GM23248 (cell line): ENCODE measurements around the gene ZFAND3. TPM values are rescaled to one million over a fixed set of nuclear protein-coding genes. Genes with fewer than 3 reads are reported as not detected.

Source experiments
- DNase-seq: peaks from one replicate; pipeline ENCODE4 v3.0.0-alpha.2; 2015
- H2AFZ ChIP-seq: fragments of 200-600 bp; sonication (generic); 2 replicates; pipeline ENCODE4 v1.6.1; 2016; ENCODE audit warnings: antibody characterized with exemption
- H3F3A ChIP-seq: fragments of 200-600 bp; sonication (generic); 2 replicates; pipeline ENCODE4 v1.6.1; 2016; ENCODE audit warnings: mild to moderate bottlenecking, antibody characterized with exemption, mixed run types; ENCODE audit not compliant: insufficient read depth
- H3K27ac ChIP-seq: fragments of 200-600 bp; sonication (generic); 2 replicates; pipeline ENCODE4 v1.5.1; 2016; ENCODE audit warnings: mild to moderate bottlenecking
- H3K27me3 ChIP-seq: fragments of 200-600 bp; sonication (generic); replicated peaks from 2 replicates; pipeline ENCODE4 v1.6.1; 2016; ENCODE audit warnings: mild to moderate bottlenecking; ENCODE audit not compliant: insufficient read depth
- H3K36me3 ChIP-seq: fragments of 200-600 bp; sonication (generic); 2 replicates; pipeline ENCODE4 v1.6.1; 2016; ENCODE audit warnings: low read depth, mild to moderate bottlenecking
- H3K4me1 ChIP-seq: fragments of 200-600 bp; sonication (generic); 2 replicates; pipeline ENCODE4 v1.6.1; 2016; ENCODE audit warnings: mild to moderate bottlenecking; ENCODE audit not compliant: insufficient read depth
- H3K4me2 ChIP-seq: fragments of 200-600 bp; sonication (generic); one replicate; pipeline ENCODE4 v1.6.1; 2016; ENCODE audit warnings: mild to moderate bottlenecking; ENCODE audit not compliant: unreplicated experiment
- H3K4me3 ChIP-seq: fragments of 200-600 bp; sonication (generic); 2 replicates; pipeline ENCODE4 v1.5.1; 2016; ENCODE audit warnings: mild to moderate bottlenecking
- H3K79me2 ChIP-seq: fragments of 200-600 bp; sonication (generic); 2 replicates; pipeline ENCODE4 v1.6.1; 2016; ENCODE audit warnings: mild to moderate bottlenecking; ENCODE audit not compliant: insufficient read depth
- H3K9ac ChIP-seq: fragments of 200-600 bp; sonication (generic); 2 replicates; pipeline ENCODE4 v1.6.1; 2016; ENCODE audit warnings: mild to moderate bottlenecking
- H3K9me2 ChIP-seq: fragments of 200-600 bp; sonication (generic); 2 replicates; pipeline ENCODE4 v1.6.1; 2016; ENCODE audit warnings: mixed run types, mild to moderate bottlenecking, moderate library complexity; ENCODE audit not compliant: insufficient read depth
- H3K9me3 ChIP-seq: fragments of 200-600 bp; sonication (generic); one replicate; pipeline ENCODE4 v1.6.1; 2017; ENCODE audit warnings: low read depth
- H4K20me1 ChIP-seq: fragments of 200-600 bp; sonication (generic); 2 replicates; pipeline ENCODE4 v1.6.0; 2016; ENCODE audit not compliant: insufficient read depth
- EZH2 ChIP-seq: fragments of 200-600 bp; sonication (generic); IDR thresholded peaks from 2 replicates; pipeline ENCODE4 v1.6.1; 2018; ENCODE audit warnings: antibody characterized with exemption, mild to moderate bottlenecking; ENCODE audit not compliant: insufficient read depth, poor library complexity, severe bottlenecking
- EZH2phosphoT487 ChIP-seq: fragments of 200-600 bp; sonication (generic); IDR thresholded peaks from 2 replicates; pipeline ENCODE4 v1.6.1; 2018; ENCODE audit warnings: antibody characterized with exemption, moderate library complexity, mild to moderate bottlenecking, low read depth; ENCODE audit not compliant: insufficient read depth
- WGBS, 2 experiments: methylation state at CpG; one replicate each; pipeline ENCODE4 v1.1.6; 2015 to 2017; ENCODE audit warnings: low lambda C conversion rate in 2 of 2, low coverage in 1 of 2; ENCODE audit errors: missing lambda C conversion rate in 2 of 2; 5-methylcytosine and 5-hydroxymethylcytosine counted together
- in situ Hi-C: fragments of 300-500 bp; cut with MboI; formaldehyde crosslinking; loops from 2 replicates; pipeline ENCODE4 v1.15.0; 2020
- polyA plus RNA-seq: library from polyadenylated mRNA; unstranded; fragments of >200 nt; fragmentation: Nextera tagmentation; extraction: Ambion mirVana; gene quantifications from 2 replicates; pipeline ENCODE4 v1.2.1, GENCODE V29; 2016
- total RNA-seq: library from RNA; depleted of rRNA; stranded (reverse); fragments of >200 nt; shearing (Covaris generic); gene quantifications from 2 replicates; pipeline ENCODE4 v1.2.3, GENCODE V29; 2014

The ZFAND3 gene
- total and polyA plus RNA-seq, 2 experiments from 2014 or later = 27.5 to 40.0 TPM

- Histone ChIP-seq H3K27ac (no peak overlapping the region), H3K27me3 (no peaks in the 10 kb centered on the region), H3F3A (no peaks in the 10 kb centered on the region), H3K4me2 (no peak overlapping the region), H3K9ac (no peak overlapping the region), H3K9me3 (no peaks in the 10 kb centered on the region), H3K36me3 (peaks cover 5% of the 10 kb centered on the region; the same call in 1 of the 2 replicates), H4K20me1 (0 out of 2 replicates have a peak, but pooled peaks cover 6% of the 10 kb centered on the region), H3K4me3 (no peak overlapping the region), H2AFZ (no peak overlapping the region), H3K79me2 (peaks cover 93% of the 10 kb centered on the region), H3K4me1 (peaks cover 9% of the 10 kb centered on the region), H3K9me2 (no peaks in the 10 kb centered on the region)
- in situ Hi-C loops = no loop called here
- TF ChIP-seq EZH2 = no peak
- TF ChIP-seq EZH2phosphoT487 = no peak
- DNase-seq = no peak
- 94 to 96% methylated on average over 1 of the region's 1 CpG for WGBS, 2 experiments
These were observed 260.0 kb downstream of the ZFAND3 start for GRCh38 chr6:38079537-38079936.

DNA sequence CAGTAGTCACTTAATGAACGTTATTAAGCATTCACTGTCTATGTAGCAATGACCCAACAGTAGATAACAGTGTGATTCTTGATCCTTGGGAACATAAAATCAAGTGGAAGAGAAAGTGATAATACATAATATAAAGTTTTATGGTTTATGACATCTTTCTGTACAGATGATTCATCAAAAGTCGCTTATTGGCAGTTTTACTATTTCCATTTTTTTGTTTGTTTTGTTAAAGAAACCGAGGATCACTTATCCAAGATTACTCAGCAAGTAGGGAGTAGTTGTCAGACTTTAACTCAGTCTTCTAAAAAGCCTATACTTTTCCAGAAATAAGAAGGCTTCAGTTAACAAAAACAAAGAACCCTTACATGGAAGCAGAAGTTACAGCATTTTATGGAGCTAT lies 260.8 kb downstream of the ZFAND3 start:
- H3K36me3 ChIP-seq = peaks cover 5% of the 10 kb centered on the region; the same call in 1 of the 2 replicates
- H3K9me2 ChIP-seq = no peaks in the 10 kb centered on the region
- H3K4me2 ChIP-seq = no peak overlapping the region
- H3K9me3 ChIP-seq = no peaks in the 10 kb centered on the region
- TF ChIP-seq EZH2 (no peak), EZH2phosphoT487 (no peak)
- no peaks in the 10 kb centered on the region for H3F3A ChIP-seq
- in situ Hi-C loops = no loop called here
- peaks cover 94% of the 10 kb centered on the region for H3K79me2 ChIP-seq
- no peak overlapping the region for H3K27ac ChIP-seq
- H3K27me3 ChIP-seq = no peaks in the 10 kb centered on the region
- 0 out of 2 replicates have a peak, but pooled peaks cover 6% of the 10 kb centered on the region for H4K20me1 ChIP-seq
- H3K4me1 ChIP-seq = peaks cover 9% of the 10 kb centered on the region
- peak; percentile 11 for DNase-seq
- H2AFZ ChIP-seq = no peak overlapping the region
- H3K9ac ChIP-seq = no peak overlapping the region
- no peak overlapping the region for H3K4me3 ChIP-seq
- WGBS, 2 experiments = 77 to 80% methylated on average over 3 of the region's 3 CpGs

DNA sequence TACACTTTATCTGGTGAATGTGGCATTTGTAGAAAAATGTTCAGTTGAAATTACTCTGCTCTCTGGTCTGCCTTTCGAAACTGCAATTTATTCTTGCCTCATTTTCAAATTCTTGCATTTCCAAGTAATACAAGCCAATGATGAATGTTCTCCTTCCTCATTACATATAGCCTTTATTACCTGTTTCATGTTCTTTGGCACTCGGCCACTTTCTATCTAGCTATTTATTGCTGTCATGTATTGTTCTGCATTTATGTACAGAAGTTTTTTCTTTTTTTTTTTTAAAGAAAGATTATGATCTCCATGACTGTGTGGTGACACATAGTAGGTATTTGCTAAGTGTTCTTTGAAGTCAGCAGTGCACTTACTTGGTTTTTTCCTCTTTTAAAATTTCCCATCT lies 261.4 kb downstream of the ZFAND3 start:
- 0 out of 2 replicates have a peak, but pooled peaks cover 6% of the 10 kb centered on the region for H4K20me1 ChIP-seq
- WGBS, 2 experiments = 98 to 99% methylated on average over 2 of the region's 2 CpGs
- H3K4me2 ChIP-seq = no peak overlapping the region
- in situ Hi-C loops = no loop called here
- TF ChIP-seq EZH2 (no peak), EZH2phosphoT487 (no peak)
- no peak overlapping the region for H3K27ac ChIP-seq
- no peak overlapping the region for H3K9ac ChIP-seq
- H3K9me2 ChIP-seq = no peaks in the 10 kb centered on the region
- no peaks in the 10 kb centered on the region for H3F3A ChIP-seq
- H3K4me3 ChIP-seq = no peak overlapping the region
- no peaks in the 10 kb centered on the region for H3K9me3 ChIP-seq
- peaks cover 95% of the 10 kb centered on the region for H3K79me2 ChIP-seq
- H3K27me3 ChIP-seq = no peaks in the 10 kb centered on the region
- DNase-seq = peak; percentile 17
- peaks cover 9% of the 10 kb centered on the region for H3K4me1 ChIP-seq
- peaks cover 5% of the 10 kb centered on the region; the same call in 1 of the 2 replicates for H3K36me3 ChIP-seq
- H2AFZ ChIP-seq = no peak overlapping the region

- H3F3A ChIP-seq = no peaks in the 10 kb centered on the region
- peaks cover 9% of the 10 kb centered on the region for H3K4me1 ChIP-seq
These were observed 265.5 kb downstream of the ZFAND3 start for GRCh38 chr6:38085031-38085430.

DNA sequence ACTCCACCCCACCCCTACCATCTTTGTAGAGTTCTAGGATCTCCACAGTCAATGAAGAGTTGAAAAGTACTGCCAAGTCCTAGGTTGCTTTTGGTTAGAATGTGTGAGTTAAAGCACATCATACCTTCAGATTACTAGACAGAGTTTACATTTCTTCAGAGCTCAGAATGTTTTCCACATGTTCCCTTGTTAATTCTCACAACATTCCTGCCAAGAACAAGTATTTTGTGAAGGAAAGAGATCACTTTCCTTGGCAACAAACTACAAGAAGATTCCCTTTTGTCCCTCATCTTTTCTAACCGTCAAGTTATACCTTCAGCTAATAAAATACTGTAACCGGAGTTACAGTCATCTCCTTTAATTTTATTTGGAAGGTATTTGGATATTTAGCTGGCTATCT lies 266.8 kb downstream of the ZFAND3 start:
- H3K9ac ChIP-seq = no peak overlapping the region
- no peak overlapping the region for H3K4me3 ChIP-seq
- no peak overlapping the region for H3K4me2 ChIP-seq
- WGBS, 2 experiments = 52 to 58% methylated on average over 2 of the region's 2 CpGs
- H3F3A ChIP-seq = no peaks in the 10 kb centered on the region
- in situ Hi-C loops = no loop called here
- peaks cover 8% of the 10 kb centered on the region; the same call in 1 of the 2 replicates for H3K36me3 ChIP-seq
- TF ChIP-seq EZH2phosphoT487 (no peak), EZH2 (no peak)
- H3K27me3 ChIP-seq = no peaks in the 10 kb centered on the region
- no peaks in the 10 kb centered on the region for H3K4me1 ChIP-seq
- H2AFZ ChIP-seq = no peak overlapping the region
- H3K9me3 ChIP-seq = no peaks in the 10 kb centered on the region
- peaks cover 10% of the 10 kb centered on the region; the same call in 1 of the 2 replicates for H4K20me1 ChIP-seq
- no peak for DNase-seq
- H3K79me2 ChIP-seq = peaks cover 84% of the 10 kb centered on the region
- no peaks in the 10 kb centered on the region for H3K9me2 ChIP-seq
- no peak overlapping the region for H3K27ac ChIP-seq

More at GRCh38 chr6:38085031-38085430, 265.5 kb downstream of the ZFAND3 start:
- Histone ChIP-seq H2AFZ (no peak overlapping the region), H3K9me2 (no peaks in the 10 kb centered on the region), H4K20me1 (peaks cover 12% of the 10 kb centered on the region; the same call in 1 of the 2 replicates), H3K4me2 (no peak overlapping the region), H3K9me3 (no peaks in the 10 kb centered on the region), H3K9ac (no peak overlapping the region), H3K27ac (no peak overlapping the region), H3K27me3 (no peaks in the 10 kb centered on the region), H3K4me3 (no peak overlapping the region), H3K36me3 (peaks cover 8% of the 10 kb centered on the region; the same call in 1 of the 2 replicates), H3K79me2 (peaks cover 83% of the 10 kb centered on the region)
- in situ Hi-C loops = no loop called here
- no peak for TF ChIP-seq EZH2
- no peak for DNase-seq
